VCaP (cell line): ENCODE results near the gene CLK4.
"Not testable (repeated sequence)": the region's sequence is repeated elsewhere in the genome, so short reads cannot be mapped to it uniquely, and the experiment has no call there.

ENCODE experiments used
- H3K27ac ChIP-seq: fragments of 450-650 bp; 2 replicates; pipeline ENCODE4 v1.5.1; 2017
- CTCF ChIP-seq: fragments of 450-650 bp; conservative IDR thresholded peaks from 2 replicates; pipeline ENCODE4 v1.5.1; 2017; ENCODE audit warnings: mild to moderate bottlenecking, moderate library complexity

CLK4 gene

GRCh38 chr5:178590924-178591423 lies 35.9 kb downstream of the CLK4 start:
- TF ChIP-seq CTCF, result peak; percentile 55
- no peak overlapping the region for H3K27ac ChIP-seq

GRCh38 chr5:178590141-178590923 lies 36.5 kb downstream of the CLK4 start, which contains the start of gene COL23A1:
Gene COL23A1 (minus strand): TSS chr5:178590393.
- H3K27ac ChIP-seq, result peak within 1 kb of the TSS; percentile 1; the same call in 1 of the 2 replicates
- TF ChIP-seq CTCF, result peak; percentile 87

- TF ChIP-seq CTCF, result peak; percentile 22; the same call in 1 of the 2 replicates
- H3K27ac ChIP-seq, result peak overlapping the region; percentile 1; the same call in 1 of the 2 replicates
Observed at GRCh38 chr5:178589180-178590140, 37.4 kb downstream of the CLK4 start.

- H3K27ac ChIP-seq, result no peak overlapping the region
- TF ChIP-seq CTCF, result no peak
Observed at GRCh38 chr5:178588769-178589168, 38.1 kb downstream of the CLK4 start.

GRCh38 chr5:178587763-178588611 lies 38.9 kb downstream of the CLK4 start:
- TF ChIP-seq CTCF, result no peak
- H3K27ac ChIP-seq, result no peak overlapping the region

GRCh38 chr5:178586396-178586795 lies 40.5 kb downstream of the CLK4 start:
- no peak for TF ChIP-seq CTCF

GRCh38 chr5:178585421-178585820 lies 41.4 kb downstream of the CLK4 start:
- H3K27ac ChIP-seq, result not testable (repeated sequence)

More at GRCh38 chr5:178586396-178586795, 40.5 kb downstream of the CLK4 start:
- H3K27ac ChIP-seq, result no peak overlapping the region
